HG03342 (cell line): Measurements from ENCODE around the gene SOX5.

Experiments
- ATAC-seq: cut with Tn5 transposase; IDR thresholded peaks from one replicate; pipeline ENCODE4 v1.9.1; 2021; ENCODE audit warnings: mild to moderate bottlenecking, moderate library complexity; ENCODE audit not compliant: unreplicated experiment

SOX5 gene

GRCh38 chr12:23626791-23627190, 322.7 kb downstream of the SOX5 start:
- ATAC-seq: no peak

- ATAC-seq: no peak
These were observed 327.6 kb downstream of the SOX5 start for GRCh38 chr12:23621900-23622299.

GRCh38 chr12:23618718-23619117, 330.8 kb downstream of the SOX5 start:
- peak; percentile 55 for ATAC-seq

- ATAC-seq: no peak
These were observed 331.7 kb downstream of the SOX5 start for GRCh38 chr12:23617749-23618148.

GRCh38 chr12:23614280-23614679, 335.2 kb downstream of the SOX5 start:
- ATAC-seq: no peak

GRCh38 chr12:23611320-23611719, 338.1 kb downstream of the SOX5 start:
- no peak for ATAC-seq

- ATAC-seq: no peak
These were observed 348.6 kb downstream of the SOX5 start for GRCh38 chr12:23600919-23601318.

GRCh38 chr12:23596568-23596967, 352.9 kb downstream of the SOX5 start:
- ATAC-seq: no peak

- no peak for ATAC-seq
These were observed 361.5 kb downstream of the SOX5 start for GRCh38 chr12:23587833-23588559.

GRCh38 chr12:23585782-23586163, 363.7 kb downstream of the SOX5 start:
- ATAC-seq: no peak

- ATAC-seq: no peak
These were observed 364.2 kb downstream of the SOX5 start for GRCh38 chr12:23585156-23585781.

GRCh38 chr12:23581913-23582312, 367.6 kb downstream of the SOX5 start:
- no peak for ATAC-seq

- no peak for ATAC-seq
These were observed 370.2 kb downstream of the SOX5 start for GRCh38 chr12:23579257-23579656.

- ATAC-seq: peak; percentile 96
These were observed 373.1 kb downstream of the SOX5 start for GRCh38 chr12:23576372-23576771.

- no peak for ATAC-seq
These were observed 380.1 kb downstream of the SOX5 start for GRCh38 chr12:23569356-23569755.

- ATAC-seq: no peak
These were observed 383.3 kb downstream of the SOX5 start for GRCh38 chr12:23566133-23566532.

- ATAC-seq: no peak
These were observed 384.9 kb downstream of the SOX5 start for GRCh38 chr12:23564451-23565152.

- ATAC-seq: no peak
These were observed 387.8 kb downstream of the SOX5 start for GRCh38 chr12:23561364-23562345.

- peak; percentile 79 for ATAC-seq
These were observed 388.9 kb downstream of the SOX5 start for GRCh38 chr12:23560611-23561010.

GRCh38 chr12:23559268-23559753, 390.2 kb downstream of the SOX5 start:
- no peak for ATAC-seq

- ATAC-seq: no peak
These were observed 392.8 kb downstream of the SOX5 start for GRCh38 chr12:23556661-23557060.
